Measurements from ENCODE around the gene PRMT1. TPM values are rescaled to one million over a fixed set of nuclear protein-coding genes. Genes with fewer than 3 reads are reported as not detected.

Gene PRMT1
- total RNA-seq, 3 donors from 2014 or later (not counting 1 experiment from before 2014, with no cell fraction given): 77.0 to 92.5 (median 78.2) TPM

- H3K4me1 ChIP-seq (ENCODE audit: control insufficient read depth, insufficient read depth, low read length): peaks cover 28% of the 10 kb centered on the region
- DNase-seq (no peak), ATAC-seq (peak in 1 of 3 donors; percentile 6)
- no peaks in the 10 kb centered on the region for H3K27me3 ChIP-seq (ENCODE audit: control insufficient read depth, insufficient read depth, low read length)
- intact Hi-C loops (cut with micrococcal nuclease): no loop called here
- peaks cover 76% of the 10 kb centered on the region for H3K36me3 ChIP-seq (ENCODE audit: control insufficient read depth, insufficient read depth, low read length)
- H3K36me3 Mint-ChIP-seq: no peaks in the 10 kb centered on the region
- WGBS (ENCODE audit: insufficient coverage): 93% methylated on average over 17 of the region's 17 CpGs
- no peaks in the 10 kb centered on the region for H3K9me3 Mint-ChIP-seq
- H3K4me1 Mint-ChIP-seq: peaks cover 20 to 31% of the 10 kb centered on the region in 2 donors
- H3K27ac ChIP-seq (ENCODE audit: low read length): peak overlapping the region; percentile 72
- no peak overlapping the region for H3K4me3 ChIP-seq (ENCODE audit: low read length)
- TF ChIP-seq CTCF (IDR thresholded peaks at IDR 0.05): no peak
- H3K4me3 Mint-ChIP-seq: peak overlapping the region; percentile 63
- H3K27me3 Mint-ChIP-seq (ENCODE audit: low read depth in 2 of 2): no peaks in the 10 kb centered on the region
- H3K27ac Mint-ChIP-seq: peak overlapping the region; percentile 90 to 96
- no peaks in the 10 kb centered on the region for H3K9me3 ChIP-seq (ENCODE audit: control insufficient read depth, insufficient read depth, low read length)
Measured at GRCh38 chr19:49656456-49657109, 20.5 kb upstream of the PRMT1 start.

- H3K4me3 ChIP-seq (ENCODE audit: low read length): no peak overlapping the region
- no peaks in the 10 kb centered on the region for H3K9me3 ChIP-seq (ENCODE audit: control insufficient read depth, insufficient read depth, low read length)
- intact Hi-C loops (cut with micrococcal nuclease): no loop called here
- no peak for TF ChIP-seq CTCF (IDR thresholded peaks at IDR 0.05)
- Mint-ChIP-seq H3K27ac (peak overlapping the region; percentile 11 to 70), H3K36me3 (no peaks in the 10 kb centered on the region), H3K9me3 (no peaks in the 10 kb centered on the region), H3K27me3 (ENCODE audit: low read depth in 2 of 2) (no peaks in the 10 kb centered on the region), H3K4me3 (no peak overlapping the region), H3K4me1 (peaks cover 20 to 35% of the 10 kb centered on the region in 2 donors)
- ATAC-seq (no peak), DNase-seq (no peak)
- peaks cover 29% of the 10 kb centered on the region for H3K4me1 ChIP-seq (ENCODE audit: control insufficient read depth, insufficient read depth, low read length)
- peaks cover 83% of the 10 kb centered on the region for H3K36me3 ChIP-seq (ENCODE audit: control insufficient read depth, insufficient read depth, low read length)
- WGBS (ENCODE audit: insufficient coverage): 96% methylated on average over 22 of the region's 22 CpGs
- H3K27me3 ChIP-seq (ENCODE audit: control insufficient read depth, insufficient read depth, low read length): no peaks in the 10 kb centered on the region
- H3K27ac ChIP-seq (ENCODE audit: low read length): no peak overlapping the region
Measured at GRCh38 chr19:49657493-49658138, 19.5 kb upstream of the PRMT1 start.

- no peak overlapping the region for H3K4me3 Mint-ChIP-seq
- intact Hi-C loops (cut with micrococcal nuclease): no loop called here
- DNase-seq (no peak), ATAC-seq (no peak)
- no peaks in the 10 kb centered on the region for H3K9me3 Mint-ChIP-seq
- no peaks in the 10 kb centered on the region for H3K27me3 Mint-ChIP-seq (ENCODE audit: low read depth in 2 of 2)
- H3K36me3 ChIP-seq (ENCODE audit: control insufficient read depth, insufficient read depth, low read length): peaks cover 81% of the 10 kb centered on the region
- no peaks in the 10 kb centered on the region for H3K36me3 Mint-ChIP-seq
- no peaks in the 10 kb centered on the region for H3K9me3 ChIP-seq (ENCODE audit: control insufficient read depth, insufficient read depth, low read length)
- WGBS (ENCODE audit: insufficient coverage): 95% methylated on average over 13 of the region's 15 CpGs
- no peak for TF ChIP-seq CTCF (IDR thresholded peaks at IDR 0.05)
- no peak overlapping the region for H3K4me3 ChIP-seq (ENCODE audit: low read length)
- no peak overlapping the region for H3K27ac ChIP-seq (ENCODE audit: low read length)
- H3K27me3 ChIP-seq (ENCODE audit: control insufficient read depth, insufficient read depth, low read length): no peaks in the 10 kb centered on the region
- peaks cover 34% of the 10 kb centered on the region for H3K4me1 ChIP-seq (ENCODE audit: control insufficient read depth, insufficient read depth, low read length)
- peaks cover 20 to 40% of the 10 kb centered on the region in 2 donors for H3K4me1 Mint-ChIP-seq
- H3K27ac Mint-ChIP-seq: peak overlapping the region in 1 of 2 donors; percentile 70
Measured at GRCh38 chr19:49658139-49658517, 18.9 kb upstream of the PRMT1 start.
